Right lobe of liver (tissue), 4 donors: Measurements from ENCODE around the gene NSG1.

ENCODE experiments used
- CTCF ChIP-seq, 4 donors: fragments of 200-600 bp in 3 of 4; fragments of 450-650 bp in 1 of 4; IDR thresholded peaks; one replicate each; pipeline versions ENCODE4 v1.5.1 to v1.8.0; 2016 to 2022; ENCODE audit warnings: antibody characterized with exemption in 4 of 4, mild to moderate bottlenecking in 2 of 4
- POLR2A ChIP-seq: fragments of 450-650 bp; IDR thresholded peaks from one replicate; pipeline ENCODE4 v1.6.1; 2017; ENCODE audit warnings: antibody characterized with exemption, mild to moderate bottlenecking
- donor health status: DM: no; HTN: no; CAD: no.
- donor health status: DM: no; HTN: no; CAD: no.
- donor health status: DM: no; HTN: yes; CAD: no.

DNA sequence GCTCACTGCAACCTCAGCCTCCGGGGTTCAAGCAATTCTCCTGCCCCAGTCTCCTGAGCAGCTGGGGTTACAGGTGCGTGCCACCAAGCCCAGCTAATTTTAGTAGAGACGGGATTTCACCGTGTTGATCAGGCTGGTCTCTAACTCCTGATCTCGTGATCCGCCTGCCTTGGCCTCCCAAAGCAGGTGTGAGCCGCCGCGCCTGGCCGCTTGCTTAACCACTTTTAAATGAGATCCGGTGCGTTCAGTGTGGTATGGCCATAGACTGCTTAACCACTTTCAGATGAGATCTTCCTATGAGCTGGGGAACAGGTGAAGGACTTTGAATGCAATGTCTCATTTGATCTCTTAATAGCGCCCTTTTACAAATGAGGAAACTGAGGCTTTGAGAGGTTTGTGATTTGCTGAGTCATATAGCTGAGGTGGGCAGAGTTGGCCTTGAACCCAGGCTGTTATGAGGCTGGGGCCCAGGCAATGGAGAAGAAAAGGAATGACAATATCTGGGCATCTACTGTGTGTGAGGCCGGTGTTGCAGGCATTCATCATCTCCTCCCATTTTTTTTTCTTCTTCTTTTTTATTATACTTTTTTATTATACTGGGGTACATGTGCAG, 41.9 kb upstream of the NSG1 start:
- no peak for TF ChIP-seq CTCF (IDR thresholded peaks at IDR 0.05)
- TF ChIP-seq POLR2A, result no peak
